COLO668 (cell line): ENCODE data around the gene KLK1.
"Not testable (repeated sequence)": the region's sequence is repeated elsewhere in the genome, so short reads cannot be mapped to it uniquely, and the experiment has no call there.

ENCODE experiments used
- DNase-seq: peaks from one replicate; lab custom pipeline; 2025; ENCODE audit not compliant: unreplicated experiment; lab: John Stamatoyannopoulos, UW

Gene KLK1

DNA sequence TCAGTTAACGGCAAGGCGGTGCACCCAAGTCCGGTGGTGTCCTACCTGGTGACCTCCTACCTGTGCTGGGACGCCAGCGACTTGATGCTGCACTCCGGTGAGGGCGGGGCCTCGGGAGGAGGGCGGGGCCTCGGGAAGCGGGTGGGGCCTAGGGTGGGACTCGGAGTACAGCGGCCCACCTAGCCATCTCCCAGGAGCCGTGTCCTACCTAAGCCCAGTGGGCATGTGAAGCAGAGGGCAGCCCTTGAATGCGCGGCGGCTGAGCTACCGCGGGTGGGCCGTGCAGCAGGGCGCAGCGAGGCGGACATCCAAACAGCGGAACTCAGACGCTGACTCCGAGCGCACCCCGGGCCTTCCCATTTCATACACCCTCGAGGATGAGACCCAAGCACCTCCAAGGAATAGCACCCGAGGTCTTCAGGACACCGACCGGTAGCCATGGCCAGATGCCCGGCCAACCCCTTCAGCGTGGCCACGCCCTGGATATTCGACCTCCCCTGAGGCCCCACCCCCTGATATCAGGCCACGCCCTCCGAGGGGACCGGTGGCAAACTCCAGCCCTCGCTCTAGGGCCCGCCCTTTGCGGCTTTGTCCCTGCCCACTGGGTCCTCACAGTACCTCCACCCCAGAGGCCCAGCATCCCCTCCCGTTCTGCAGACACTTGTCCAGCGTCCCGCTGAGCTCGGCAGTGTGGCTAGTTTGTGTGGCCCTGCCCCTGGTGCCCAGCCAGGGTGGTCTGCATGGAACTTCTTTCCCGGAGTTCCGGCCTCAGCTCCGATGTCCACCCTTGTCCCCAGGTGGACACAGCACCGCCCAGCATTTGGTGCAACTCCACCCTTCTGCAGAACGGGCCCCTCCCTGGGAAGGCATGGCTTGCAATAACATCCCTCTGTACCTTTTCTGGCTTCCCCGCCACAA is 5.4 kb downstream of the KLK1 start:
- DNase-seq, result peak; percentile 87

- DNase-seq, result no peak
These were observed 8.1 kb downstream of the KLK1 start for GRCh38 chr19:50815439-50815838.

- DNase-seq, result no peak
These were observed 8.7 kb downstream of the KLK1 start for GRCh38 chr19:50814883-50815282.

DNA sequence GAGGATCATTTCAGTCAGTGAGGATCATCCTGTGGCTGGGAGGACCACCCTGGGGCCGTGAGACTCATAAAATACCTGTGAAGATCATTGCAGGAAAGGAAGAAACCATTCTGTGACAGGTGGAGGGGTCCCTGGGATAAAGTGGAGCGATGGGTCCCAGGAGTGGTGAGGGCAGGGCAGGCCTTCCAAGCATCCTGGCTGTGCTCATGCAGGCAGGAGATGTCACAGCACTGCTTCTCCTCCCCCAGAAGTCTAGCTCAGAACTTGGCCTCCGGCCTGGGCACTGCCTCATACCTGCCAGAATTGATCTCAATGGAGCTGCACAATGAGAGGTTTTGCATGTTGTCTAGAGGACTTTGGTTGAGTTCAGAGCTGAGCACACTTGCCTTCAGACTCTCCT is 11.1 kb downstream of the KLK1 start:
- DNase-seq, result no peak

GRCh38 chr19:50811622-50812238 is 11.9 kb downstream of the KLK1 start:
- not testable (repeated sequence) for DNase-seq

- no peak for DNase-seq
These were observed 14.7 kb downstream of the KLK1 start for GRCh38 chr19:50808856-50809255.

GRCh38 chr19:50804420-50805272 is 18.9 kb downstream of the KLK1 start:
- peak; percentile 99 for DNase-seq

GRCh38 chr19:50803633-50804419 is 19.8 kb downstream of the KLK1 start:
- DNase-seq, result peak; percentile 60

- peak; percentile 12 for DNase-seq
These were observed 22.5 kb downstream of the KLK1 start for GRCh38 chr19:50801107-50801506.

- no peak for DNase-seq
These were observed 24.1 kb downstream of the KLK1 start for GRCh38 chr19:50799547-50799851.

DNA sequence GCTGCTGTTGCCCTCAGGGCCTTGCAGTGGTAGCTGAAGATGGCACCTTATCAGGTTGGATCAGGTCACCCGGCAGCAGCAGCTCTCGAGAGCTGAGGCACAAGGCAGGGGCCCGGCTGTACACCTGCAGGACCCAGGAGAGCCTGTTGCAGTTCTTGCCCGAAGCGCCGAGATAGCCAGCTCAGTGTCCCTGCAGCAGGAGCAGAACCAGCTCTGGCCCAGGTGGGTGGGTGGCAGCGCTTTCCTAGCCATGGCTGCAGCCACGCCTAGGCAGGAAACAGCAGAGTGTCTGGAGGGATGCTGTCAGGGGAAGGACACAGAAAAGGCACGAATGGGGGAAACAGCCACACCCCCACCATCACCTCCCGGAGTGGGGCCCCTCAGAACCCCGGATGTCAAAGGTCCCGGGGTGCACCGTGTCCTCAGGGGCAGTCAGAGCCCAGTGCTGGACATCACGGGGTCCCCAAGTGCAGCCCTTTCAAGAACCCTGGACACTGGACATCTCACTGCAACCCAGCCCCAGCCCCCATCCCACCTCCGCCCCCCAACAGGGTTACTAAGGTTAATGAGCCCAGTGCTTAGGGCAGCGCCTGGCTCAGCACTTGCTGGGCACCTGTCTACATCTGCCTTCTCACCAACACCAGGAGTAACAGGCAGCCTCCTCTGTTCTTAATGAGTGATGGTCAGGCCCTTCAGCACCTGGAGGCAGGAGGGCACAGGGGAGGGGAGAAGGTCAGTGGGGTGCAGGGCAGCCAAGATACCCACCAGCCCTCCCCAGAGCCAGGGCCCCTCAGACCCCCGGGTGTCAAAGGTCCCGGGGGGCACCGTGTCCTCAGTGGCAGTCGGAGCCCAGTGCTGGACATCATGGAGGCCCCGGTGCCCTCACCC is 24.7 kb downstream of the KLK1 start:
- no peak for DNase-seq

- no peak for DNase-seq
These were observed 25.6 kb downstream of the KLK1 start for GRCh38 chr19:50797781-50798658.

GRCh38 chr19:50797429-50797780 is 26.2 kb downstream of the KLK1 start:
- no peak for DNase-seq

- no peak for DNase-seq
These were observed 26.8 kb downstream of the KLK1 start for GRCh38 chr19:50796634-50797428.

DNA sequence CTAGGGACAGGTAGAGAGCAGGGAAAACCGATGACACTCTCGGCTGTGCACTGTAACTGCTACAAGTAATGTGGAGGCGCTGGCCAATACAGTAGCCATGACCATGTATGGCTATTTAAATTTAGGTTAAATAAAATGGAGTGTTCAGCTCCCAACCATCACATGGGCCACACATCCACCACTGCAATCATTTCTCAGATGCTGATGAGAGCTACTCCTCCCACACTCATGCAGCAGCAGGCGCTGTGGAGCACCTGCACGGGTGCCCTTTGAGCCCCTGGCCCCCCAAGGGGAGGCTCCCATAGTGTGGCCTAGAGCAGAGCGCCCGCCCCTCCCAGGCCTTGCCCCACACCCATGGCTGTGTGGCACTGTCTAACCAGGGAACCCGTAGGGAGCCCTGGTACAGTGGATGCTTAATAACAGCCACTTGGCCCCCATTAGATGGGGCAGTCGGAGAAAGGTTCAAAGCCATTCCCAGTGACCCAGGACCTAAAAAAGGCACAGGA is 27.4 kb downstream of the KLK1 start:
- peak; percentile 6 for DNase-seq

DNA sequence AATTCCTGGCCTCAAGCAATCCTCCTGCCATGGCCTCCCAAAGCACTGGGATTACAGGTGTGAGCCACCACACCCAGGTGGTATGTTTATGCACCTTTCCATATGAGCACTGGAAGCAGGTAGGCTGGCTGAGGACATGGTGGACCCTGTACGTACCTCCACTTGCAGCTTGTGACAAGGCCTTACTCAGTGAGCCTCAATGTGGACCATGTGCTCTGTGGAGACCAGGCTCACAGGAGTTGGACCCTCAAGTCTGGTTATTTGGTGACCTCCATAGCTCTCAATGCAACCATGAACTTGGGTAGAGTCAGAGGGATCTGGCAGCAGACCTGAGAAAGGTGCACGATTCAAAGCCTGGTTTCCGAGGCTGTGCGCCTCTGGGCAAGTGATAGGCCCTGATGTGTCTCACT is 27.9 kb downstream of the KLK1 start:
- no peak for DNase-seq

DNA sequence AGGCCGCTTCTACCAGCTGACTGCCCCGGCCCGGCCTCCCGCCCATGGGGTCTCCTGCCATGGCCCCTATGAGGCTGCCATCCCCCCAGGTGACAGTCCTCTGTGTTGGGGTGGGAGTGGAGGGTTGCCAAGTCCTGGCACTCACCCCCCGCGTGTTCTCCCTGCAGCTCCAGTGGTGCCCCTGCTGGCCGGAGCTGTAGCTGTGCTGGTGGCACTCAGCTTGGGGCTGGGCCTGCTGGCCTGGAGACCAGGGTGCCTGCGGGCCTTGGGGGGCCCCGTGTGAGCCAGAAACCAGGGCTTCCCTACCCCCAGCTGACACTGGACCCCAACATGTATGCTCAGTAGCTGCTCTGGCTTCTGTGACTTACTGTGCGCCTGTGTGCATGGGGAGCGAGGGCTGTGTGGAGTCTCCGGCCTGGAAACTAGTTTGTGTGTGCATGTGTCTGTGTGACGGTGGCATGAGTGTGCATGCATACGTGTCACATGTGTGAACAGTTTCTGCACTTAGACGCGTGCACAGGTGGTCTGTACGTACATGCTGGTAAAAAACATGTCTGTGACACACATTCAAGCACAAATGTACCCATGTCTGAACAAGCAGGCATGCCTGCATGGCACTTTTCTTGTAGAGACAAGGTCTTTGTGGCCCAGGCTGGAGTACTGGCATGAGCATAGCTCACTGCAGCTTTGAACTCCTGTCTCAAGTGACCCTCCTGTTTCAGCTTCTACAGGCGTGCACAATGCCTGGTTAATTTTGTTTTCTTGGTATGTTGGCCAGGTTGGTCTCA is 28.5 kb downstream of the KLK1 start:
- DNase-seq, result peak; percentile 73
